Activated gamma-delta T cell (primary cell): ENCODE measurements around the gene IBTK.
"Not testable (repeated sequence)": the region's sequence is repeated elsewhere in the genome, so short reads cannot be mapped to it uniquely, and the experiment has no call there.

Source experiments
- DNase-seq: peaks from one replicate; lab custom pipeline; 2025; lab: John Stamatoyannopoulos, UW
- total RNA-seq, 2 donors: gene quantifications; one replicate each; lab custom pipeline; 2026; lab: John Stamatoyannopoulos, UW

The IBTK gene, protein sequence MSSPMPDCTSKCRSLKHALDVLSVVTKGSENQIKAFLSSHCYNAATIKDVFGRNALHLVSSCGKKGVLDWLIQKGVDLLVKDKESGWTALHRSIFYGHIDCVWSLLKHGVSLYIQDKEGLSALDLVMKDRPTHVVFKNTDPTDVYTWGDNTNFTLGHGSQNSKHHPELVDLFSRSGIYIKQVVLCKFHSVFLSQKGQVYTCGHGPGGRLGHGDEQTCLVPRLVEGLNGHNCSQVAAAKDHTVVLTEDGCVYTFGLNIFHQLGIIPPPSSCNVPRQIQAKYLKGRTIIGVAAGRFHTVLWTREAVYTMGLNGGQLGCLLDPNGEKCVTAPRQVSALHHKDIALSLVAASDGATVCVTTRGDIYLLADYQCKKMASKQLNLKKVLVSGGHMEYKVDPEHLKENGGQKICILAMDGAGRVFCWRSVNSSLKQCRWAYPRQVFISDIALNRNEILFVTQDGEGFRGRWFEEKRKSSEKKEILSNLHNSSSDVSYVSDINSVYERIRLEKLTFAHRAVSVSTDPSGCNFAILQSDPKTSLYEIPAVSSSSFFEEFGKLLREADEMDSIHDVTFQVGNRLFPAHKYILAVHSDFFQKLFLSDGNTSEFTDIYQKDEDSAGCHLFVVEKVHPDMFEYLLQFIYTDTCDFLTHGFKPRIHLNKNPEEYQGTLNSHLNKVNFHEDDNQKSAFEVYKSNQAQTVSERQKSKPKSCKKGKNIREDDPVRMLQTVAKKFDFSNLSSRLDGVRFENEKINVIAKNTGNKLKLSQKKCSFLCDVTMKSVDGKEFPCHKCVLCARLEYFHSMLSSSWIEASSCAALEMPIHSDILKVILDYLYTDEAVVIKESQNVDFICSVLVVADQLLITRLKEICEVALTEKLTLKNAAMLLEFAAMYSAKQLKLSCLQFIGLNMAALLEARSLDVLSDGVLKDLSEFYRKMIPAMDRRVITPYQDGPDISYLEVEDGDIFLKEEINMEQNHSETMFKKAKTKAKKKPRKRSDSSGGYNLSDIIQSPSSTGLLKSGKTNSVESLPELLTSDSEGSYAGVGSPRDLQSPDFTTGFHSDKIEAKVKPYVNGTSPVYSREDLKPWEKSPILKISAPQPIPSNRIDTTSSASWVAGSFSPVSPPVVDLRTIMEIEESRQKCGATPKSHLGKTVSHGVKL (N-terminal part only)
- total RNA-seq: 116 to 129 reads per million in 2 donors

DNA sequence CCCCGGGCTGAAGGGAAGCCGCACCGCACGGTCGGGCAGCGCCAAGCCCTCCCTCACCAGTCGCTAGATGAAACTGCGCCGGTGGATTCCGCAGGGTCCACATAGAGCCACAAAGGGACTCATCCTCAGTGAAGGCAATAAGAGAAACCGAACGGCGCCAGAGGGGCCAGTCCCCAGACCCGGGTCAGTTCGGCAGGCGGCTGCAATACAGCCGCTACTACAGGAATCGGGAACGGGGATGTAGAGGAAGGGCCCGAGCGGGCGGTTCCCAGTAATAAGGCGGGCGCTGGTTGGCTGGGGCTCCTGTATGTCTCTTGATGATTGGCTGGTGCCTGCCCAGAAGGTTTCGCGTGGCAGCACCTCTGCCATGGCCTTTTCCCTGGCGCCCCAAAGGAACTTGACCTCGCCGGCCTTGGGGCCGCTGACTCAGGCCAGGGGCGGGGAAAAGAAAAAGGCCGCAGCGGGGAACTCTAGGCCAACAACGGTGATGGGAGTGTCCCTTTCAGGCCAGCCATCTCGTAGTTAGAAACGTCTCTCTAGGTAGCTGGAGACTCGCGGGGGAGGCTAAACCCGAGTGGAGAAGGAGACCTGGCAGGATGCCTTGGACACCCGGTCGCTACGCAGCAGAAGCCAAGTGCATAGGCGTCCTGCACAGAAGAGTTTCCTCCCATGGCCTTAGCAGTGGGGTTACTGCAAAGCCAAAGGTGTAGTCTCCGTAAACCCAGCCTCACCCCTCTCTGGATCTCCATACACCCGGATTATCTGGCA is at the start of gene IBTK:
Gene IBTK (minus strand): TSS at position 240 of the 768 bp plus-strand sequence. CDS start 7,258 bp downstream, outside the sequence.
- peak; percentile 71 for DNase-seq

- no peak for DNase-seq
Measured at GRCh38 chr6:82283771-82284410, 36.3 kb upstream of the IBTK start.

DNA sequence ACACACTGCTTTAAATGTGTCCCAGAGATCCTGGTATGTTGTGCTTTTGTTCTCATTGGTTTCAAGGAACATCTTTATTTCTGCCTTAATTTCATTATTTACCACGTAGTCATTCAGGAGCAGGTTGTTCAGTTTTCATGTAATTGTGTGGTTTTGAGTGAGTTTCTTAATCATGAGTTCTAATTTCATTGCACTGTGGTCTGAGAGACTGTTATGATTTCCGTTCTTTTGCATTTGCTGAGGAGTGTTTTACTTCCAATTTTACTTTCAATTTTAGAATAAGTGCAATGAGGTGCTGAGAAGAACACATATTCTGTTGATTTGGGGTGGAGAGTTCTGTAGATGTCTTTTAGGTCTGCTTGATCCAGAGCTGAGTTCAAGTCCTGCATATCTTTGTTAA is 34.0 kb upstream of the IBTK start:
- not testable (repeated sequence) for DNase-seq

GRCh38 chr6:82277686-82278085 is 30.1 kb upstream of the IBTK start:
- DNase-seq: no peak

GRCh38 chr6:82275686-82276085 is 28.1 kb upstream of the IBTK start:
- DNase-seq: no peak

- no peak for DNase-seq
Measured at GRCh38 chr6:82273295-82273694, 25.8 kb upstream of the IBTK start.

DNA sequence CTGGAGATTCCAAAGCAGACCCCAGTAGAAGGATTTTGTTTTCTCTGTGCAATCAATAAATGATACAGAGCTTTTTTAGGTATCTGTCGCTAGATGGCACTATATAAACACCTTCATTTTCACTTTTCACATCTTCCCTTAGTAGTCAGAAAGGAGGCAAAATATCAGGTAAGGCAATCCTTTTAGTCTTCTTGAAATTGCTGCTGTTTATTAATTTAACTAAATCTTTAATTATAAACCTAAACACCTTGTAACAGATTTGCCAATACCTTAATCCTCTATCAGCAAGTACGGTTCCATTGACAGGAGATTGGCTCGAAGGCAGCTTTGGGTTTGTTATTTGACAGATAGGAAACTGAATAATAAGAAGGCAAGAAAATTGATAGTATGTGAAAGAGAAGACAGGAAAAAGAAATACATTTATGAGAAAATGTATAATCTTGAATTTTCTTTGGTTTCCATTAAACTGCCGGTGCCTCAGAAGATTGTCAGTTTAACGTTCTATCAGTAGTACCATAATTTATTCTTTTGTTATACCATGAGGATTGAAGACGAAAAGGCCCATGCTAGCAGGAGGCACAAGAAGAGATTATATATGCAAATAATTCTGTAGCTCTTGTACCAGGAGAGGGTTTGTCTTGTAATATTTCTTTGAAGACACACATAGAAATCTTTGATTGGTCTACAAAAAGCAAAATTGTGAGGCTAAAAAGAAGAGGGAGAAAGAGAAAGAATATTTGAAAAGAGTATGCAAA is 23.5 kb upstream of the IBTK start:
- no peak for DNase-seq

GRCh38 chr6:82268301-82268846 is 20.8 kb upstream of the IBTK start:
- DNase-seq: no peak

DNA sequence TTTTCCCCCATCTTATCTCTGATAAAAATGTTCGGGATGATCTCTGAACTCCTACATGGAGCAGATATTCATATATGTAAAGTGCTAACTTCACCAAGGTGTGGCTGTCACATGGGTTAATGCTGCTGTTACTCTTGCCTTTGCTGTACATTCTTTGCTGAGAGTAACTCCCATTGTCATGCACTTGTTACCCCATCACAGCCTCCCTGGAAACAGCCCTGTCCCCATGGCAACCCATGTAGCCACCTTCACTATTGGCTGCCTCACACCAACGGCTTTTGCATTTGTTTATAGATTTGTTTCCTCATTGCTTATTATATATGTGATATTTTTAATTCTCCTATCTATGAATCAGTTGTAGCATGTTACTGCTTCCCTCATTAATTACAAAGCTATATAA is 17.3 kb upstream of the IBTK start:
- DNase-seq: no peak

GRCh38 chr6:82264321-82264720 is 16.8 kb upstream of the IBTK start:
- DNase-seq: no peak

GRCh38 chr6:82263916-82264315 is 16.4 kb upstream of the IBTK start:
- no peak for DNase-seq

DNA sequence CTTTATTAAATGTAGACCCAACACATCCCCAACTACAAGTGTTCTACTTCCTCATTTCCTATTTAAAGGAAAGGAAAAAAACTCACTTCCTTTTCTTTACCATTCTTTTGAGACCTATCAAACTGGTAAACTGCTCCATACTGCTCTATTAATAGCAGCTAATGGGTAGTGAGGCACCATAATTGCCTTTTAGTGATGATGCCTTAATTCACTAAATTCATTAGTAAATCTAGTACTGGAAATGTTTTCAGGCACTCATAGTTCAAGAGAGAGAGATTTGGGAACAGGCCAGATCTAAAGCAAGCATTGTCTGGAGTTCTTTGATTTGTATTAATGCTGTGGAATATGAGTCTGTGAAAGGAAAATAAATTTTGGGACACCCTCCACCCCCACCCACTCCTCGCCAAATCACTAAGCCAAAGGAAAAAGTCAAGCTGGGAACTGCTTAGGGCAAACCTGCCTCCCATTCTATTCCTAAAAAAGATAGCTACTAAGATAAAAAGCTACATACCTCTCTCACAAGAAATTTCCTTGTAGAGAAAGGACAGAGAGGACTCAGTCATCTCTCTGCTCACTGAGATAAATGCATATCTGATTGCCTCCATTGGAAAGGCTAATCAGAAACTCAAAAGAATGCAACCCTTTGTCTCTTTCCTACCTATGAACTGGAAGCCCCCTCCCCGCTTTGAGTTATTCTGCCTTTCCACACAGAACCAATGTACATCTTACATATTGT is 13.6 kb upstream of the IBTK start:
- DNase-seq: no peak

- DNase-seq: no peak
Measured at GRCh38 chr6:82259389-82259788, 11.8 kb upstream of the IBTK start.

DNA sequence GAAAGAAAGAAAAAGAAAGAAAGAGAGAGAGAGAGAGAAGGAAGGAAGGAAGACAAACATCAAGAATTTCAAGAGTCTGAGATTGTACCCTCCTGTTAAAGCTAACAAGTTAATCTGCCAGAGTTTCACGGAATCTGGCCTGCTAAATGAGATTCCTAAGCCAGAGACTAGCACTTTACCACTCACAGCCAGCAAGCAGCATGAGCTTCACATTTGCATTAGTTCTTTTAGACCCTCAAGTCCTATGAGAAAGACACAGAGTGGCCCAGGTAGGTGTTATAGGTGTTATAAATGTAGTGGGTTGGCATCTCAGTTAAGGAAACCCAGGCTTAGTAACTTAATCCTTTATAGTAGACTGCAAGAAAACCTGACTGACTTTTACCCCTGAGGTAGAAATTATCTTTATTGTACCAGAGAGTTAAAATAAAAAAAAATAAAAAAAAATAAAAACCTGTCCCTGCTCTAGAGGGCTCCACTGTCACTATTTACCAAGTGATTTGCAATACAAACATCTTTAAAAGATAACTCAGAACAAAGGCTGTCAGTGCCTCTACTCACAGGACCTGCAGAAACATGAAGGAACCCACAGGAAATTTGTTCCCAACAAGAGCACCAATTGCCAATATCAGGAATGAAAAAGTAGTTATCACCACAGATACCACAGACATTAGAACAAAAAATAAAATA is 9.7 kb upstream of the IBTK start:
- DNase-seq: no peak

GRCh38 chr6:82254722-82255121 is 7.2 kb upstream of the IBTK start:
- DNase-seq: not testable (repeated sequence)

GRCh38 chr6:82251942-82252341 is 4.4 kb upstream of the IBTK start:
- no peak for DNase-seq

DNA sequence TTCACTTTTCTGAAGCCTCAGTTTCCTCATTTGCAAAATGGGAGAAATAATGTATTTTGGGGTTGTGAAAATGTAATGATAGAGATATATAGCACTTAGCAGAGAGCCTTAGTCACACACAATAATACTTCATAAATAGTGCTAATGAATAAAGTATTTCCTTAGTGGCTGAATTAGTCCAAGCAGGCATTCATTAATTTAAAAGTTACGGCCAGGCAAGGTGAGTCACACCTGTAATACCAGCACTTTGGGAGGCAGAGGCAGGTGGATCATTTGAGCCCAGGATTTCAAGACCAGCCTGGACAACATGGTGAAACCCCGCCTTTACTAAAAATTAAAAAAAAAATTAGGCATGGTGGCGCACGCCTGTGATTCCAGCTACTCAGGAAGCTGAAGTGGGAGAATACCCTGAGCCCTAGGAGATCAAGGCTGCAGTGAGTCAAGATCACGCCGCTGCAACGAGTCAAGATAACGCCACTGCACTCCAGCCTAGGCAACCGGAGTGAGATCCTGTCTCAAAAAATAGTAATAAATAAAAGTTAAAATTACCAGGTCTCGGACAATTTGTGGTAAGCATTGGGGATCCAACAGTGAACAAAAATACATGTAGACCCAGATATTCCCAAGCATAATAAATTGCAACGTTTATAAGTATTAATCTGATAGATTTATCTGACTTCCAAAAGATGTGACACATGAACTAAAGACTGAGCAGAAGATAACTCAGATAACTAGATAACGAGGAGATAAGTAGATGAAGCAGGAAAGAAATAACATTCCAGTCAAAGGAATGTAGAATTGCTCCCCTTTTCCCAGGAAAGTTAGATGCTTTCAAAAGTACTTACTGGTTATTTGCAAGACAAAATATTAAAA is 2.1 kb upstream of the IBTK start:
- DNase-seq: no peak
